GM12878 (cell line): ENCODE results near the gene RIMBP2. TPM values are rescaled to one million over a fixed set of nuclear protein-coding genes. Genes with fewer than 3 reads are reported as not detected.

Experiments
- ATAC-seq: fragments of 200-7000 bp; cut with Tn5 transposase; 3 replicates; pipeline ENCODE4 v1.9.1; 2020; ENCODE audit warnings: mild to moderate bottlenecking, moderate library complexity
- BruUV-seq: library from RNA; stranded (reverse); fragments of 400-500 nt; replicated peaks from 2 replicates; lab custom pipeline; 2021; lab: Mats Ljungman, UMichigan
- CTCF ChIA-PET: fragments of 300-600 bp; sonication (Branson Sonifier 250); formaldehyde crosslinking; extraction: SDS; loops from one replicate; lab custom pipeline; 2021; ENCODE audit warnings: inconsistent platforms; lab: Yijun Ruan, JAX
- POLR2A ChIA-PET: fragments of 350-600 bp; formaldehyde crosslinking; extraction: SDS; loops from one replicate; lab custom pipeline; 2021; ENCODE audit warnings: inconsistent platforms; lab: Charles Lee
- RAD21 ChIA-PET: fragments of 300-600 bp; sonication (Branson Sonifier 250); formaldehyde crosslinking; loops from one replicate; lab custom pipeline; 2023; ENCODE audit warnings: antibody characterized with exemption; ENCODE audit not compliant: unreplicated experiment; lab: Charles Lee
- SMC1A ChIA-PET: fragments of 300-600 bp; sonication (Branson Sonifier 250); formaldehyde crosslinking; loops from one replicate; lab custom pipeline; 2023; ENCODE audit not compliant: unreplicated experiment, uncharacterized antibody; lab: Charles Lee
- DNase-seq: peaks from one replicate; pipeline ENCODE4 v3.0.0-alpha.2; 2011; ENCODE audit warnings: low read depth, low spot score
- FAIRE-seq: peaks from 3 replicates; lab custom pipeline; 2011; peaks lifted over from hg19 to GRCh38; lab: Jason Lieb, UNC
- H2AFZ ChIP-seq: 2 replicates; pipeline ENCODE4 v1.6.0; 2011; ENCODE audit warnings: low read depth, low read length, control low read depth; ENCODE audit not compliant: control insufficient read depth
- H3K27ac ChIP-seq: 2 replicates; pipeline ENCODE4 v1.5.1; 2011; ENCODE audit warnings: control low read depth; ENCODE audit not compliant: control insufficient read depth, insufficient read depth
- H3K27me3 ChIP-seq, 2 experiments: replicated peaks in 1 of 2; 2 replicates each; pipeline versions ENCODE4 v1.6.0 to v1.6.1; 2011; ENCODE audit warnings: low read length in 1 of 2; ENCODE audit not compliant: control insufficient read depth in 2 of 2, insufficient read depth in 2 of 2
- H3K36me3 ChIP-seq, 2 experiments: 2 replicates each; pipeline ENCODE4 v1.5.1; 2011; ENCODE audit warnings: low read length in 1 of 2; ENCODE audit not compliant: control insufficient read depth in 2 of 2, insufficient read depth in 2 of 2
- H3K4me1 ChIP-seq: 2 replicates; pipeline ENCODE4 v1.6.1; 2011; ENCODE audit warnings: mild to moderate bottlenecking, low read length, moderate library complexity, mixed read lengths; ENCODE audit not compliant: control insufficient read depth, insufficient read depth
- H3K4me2 ChIP-seq: 2 replicates; pipeline ENCODE4 v1.6.0; 2011; ENCODE audit warnings: control low read depth; ENCODE audit not compliant: control insufficient read depth, insufficient read depth
- H3K4me3 ChIP-seq: fragments of 200-600 bp; sonication (generic); 2 replicates; pipeline ENCODE4 v1.5.1; 2016
- H3K79me2 ChIP-seq: 2 replicates; pipeline ENCODE4 v1.6.0; 2011; ENCODE audit warnings: low read length; ENCODE audit not compliant: control insufficient read depth, insufficient read depth
- H3K9ac ChIP-seq: 2 replicates; pipeline ENCODE4 v1.8.0; 2011; ENCODE audit warnings: low read length, control low read depth, mixed read lengths; ENCODE audit not compliant: control insufficient read depth, insufficient read depth
- H3K9me3 ChIP-seq: replicated peaks from 3 replicates; pipeline ENCODE4 v1.5.1; 2011; ENCODE audit warnings: mild to moderate bottlenecking, low read length; ENCODE audit not compliant: control insufficient read depth, insufficient read depth
- H4K20me1 ChIP-seq: 2 replicates; pipeline ENCODE4 v1.6.0; 2011; ENCODE audit not compliant: control insufficient read depth, insufficient read depth
- BACH1 ChIP-seq: fragments of 450-650 bp; IDR thresholded peaks from 2 replicates; pipeline ENCODE4 v1.6.1; 2017; ENCODE audit warnings: mild to moderate bottlenecking, borderline replicate concordance
- HDGF ChIP-seq: fragments of 450-650 bp; IDR thresholded peaks from 2 replicates; pipeline ENCODE4 v1.6.1; 2016; ENCODE audit warnings: antibody characterized with exemption
- RBBP5 ChIP-seq: fragments of 200-600 bp; sonication (generic); conservative IDR thresholded peaks from 2 replicates; pipeline ENCODE4 v1.6.1; 2016
- SMC3 ChIP-seq: IDR thresholded peaks from 2 replicates; pipeline ENCODE4 v1.6.1; 2011; ENCODE audit warnings: low read length, improper control_type of control experiment, borderline replicate concordance
- ZNF687 ChIP-seq: fragments of 450-650 bp; IDR thresholded peaks from 2 replicates; pipeline ENCODE4 v1.6.1; 2017; ENCODE audit warnings: mild to moderate bottlenecking, moderate library complexity
- WGBS: methylation state at CpG from one replicate; pipeline ENCODE4 v1.1.6; 2016; ENCODE audit warnings: low lambda C conversion rate; ENCODE audit not compliant: insufficient replicate concordance, insufficient coverage; ENCODE audit errors: missing lambda C conversion rate; 5-methylcytosine and 5-hydroxymethylcytosine counted together
- in situ Hi-C: fragments of 300-500 bp; cut with MboI; formaldehyde crosslinking; loops from 9 replicates; pipeline ENCODE4 v1.14.3; 2018; ENCODE audit warnings: mixed read lengths
- intact Hi-C: fragments of 100-400 bp; cut with micrococcal nuclease; formaldehyde crosslinking; loops from one replicate; pipeline ENCODE4 v1.14.2; 2022; ENCODE audit not compliant: unreplicated experiment
- polyA plus RNA-seq, 11 experiments: library from polyadenylated mRNA; depleted of rRNA in 4 of 11; unstranded in 6 of 11; stranded (reverse) in 5 of 11; fragments of >200 nt; fragmentation: Nextera tagmentation in 4 of 11; fragmentation: Illumina TruSeq in 1 of 11; extraction: Ambion mirVana in 4 of 11; extraction: Trizol in 1 of 11; gene quantifications; 1 replicate in 1 of 11; 2 replicates in 10 of 11; pipeline versions ENCODE4 v1.2.1 to v1.2.3, GENCODE V29; 2011 to 2016; ENCODE audit warnings: inconsistent platforms in 2 of 11, missing spikeins in 2 of 11, low read depth in 1 of 11
- total RNA-seq, 4 experiments: library from RNA; depleted of rRNA in 3 of 4; stranded (reverse); fragments of >200 nt in 3 of 4; fragmentation: Illumina TruSeq in 1 of 4; extraction: Trizol in 1 of 4; gene quantifications; 2 replicates each; pipeline versions ENCODE4 v1.2.1 to v1.2.3, GENCODE V29; 2013 to 2021

The RIMBP2 gene
- total and polyA plus RNA-seq, 10 of the 15 experiments (the other 5 are each of a cell fraction or from before 2014, with no cell fraction given): 0.04 to 2.9 (median 0.07) TPM; not detected in 1

- intact Hi-C loops: no loop called here
- no TSS peak for BruUV-seq
- Histone ChIP-seq H3K9ac (no peak overlapping the region), H3K36me3 (no peaks in the 10 kb centered on the region), H4K20me1 (no peaks in the 10 kb centered on the region)
- POLR2A ChIA-PET: no interaction called here
- TF ChIP-seq SMC3 (no peak), ZNF687 (no peak), HDGF (no peak), BACH1 (no peak), RBBP5 (no peak)
- TF ChIP-seq, all 136 proteins: peak for 0
- Histone ChIP-seq H3K9me3 (no peaks in the 10 kb centered on the region), H3K4me3 (no peak overlapping the region), H3K79me2 (no peaks in the 10 kb centered on the region), H2AFZ (no peak overlapping the region), H3K27ac (no peak overlapping the region), H3K27me3 (no peaks in the 10 kb centered on the region), H3K4me2 (no peak overlapping the region), H3K4me1 (no peaks in the 10 kb centered on the region)
- ChIA-PET SMC1A (no interaction called here), CTCF (no interaction called here), RAD21 (no interaction called here)
- in situ Hi-C loops: no loop called here
- 48% methylated on average over 14 of the region's 14 CpGs for WGBS
- ATAC-seq: no peak
- no peak for FAIRE-seq
- DNase-seq: no peak
Observed at GRCh38 chr12:130613831-130614529, 102.1 kb downstream of the RIMBP2 start.
